ENCODE results near the gene KRCC1.

The KRCC1 gene

GRCh38 chr2:88042476-88042875 lies 13.1 kb downstream of the KRCC1 start:
- TF ChIP-seq POLR2AphosphoS5 (IDR thresholded peaks at IDR 0.05; ENCODE audit: low read depth, low read length) (no peak), FOXP2 (optimal IDR thresholded peaks at IDR 0.05; ENCODE audit: borderline replicate concordance, extremely low read depth, extremely low read length, insufficient read depth) (no peak), REST (IDR thresholded peaks at IDR 0.05; ENCODE audit: insufficient read depth in 1 of 2, low read depth in 2 of 2, low read length in 2 of 2) (no peak), TAF1 (IDR thresholded peaks at IDR 0.05; ENCODE audit: borderline replicate concordance, insufficient read depth, low read length) (no peak), SIN3A (IDR thresholded peaks at IDR 0.05; ENCODE audit: borderline replicate concordance, insufficient read depth, low read length) (no peak)

GRCh38 chr2:88038263-88039105 lies 17.1 kb downstream of the KRCC1 start:
- TF ChIP-seq SIN3A (IDR thresholded peaks at IDR 0.05; ENCODE audit: borderline replicate concordance, insufficient read depth, low read length) (no peak), FOXP2 (optimal IDR thresholded peaks at IDR 0.05; ENCODE audit: borderline replicate concordance, extremely low read depth, extremely low read length, insufficient read depth) (no peak), TAF1 (IDR thresholded peaks at IDR 0.05; ENCODE audit: borderline replicate concordance, insufficient read depth, low read length) (no peak)

GRCh38 chr2:88036606-88037005 lies 19.0 kb downstream of the KRCC1 start:
- TF ChIP-seq REST (IDR thresholded peaks at IDR 0.05; ENCODE audit: insufficient read depth in 1 of 2, low read depth in 2 of 2, low read length in 2 of 2) = no peak
- no peak for TF ChIP-seq SIN3A (IDR thresholded peaks at IDR 0.05; ENCODE audit: borderline replicate concordance, insufficient read depth, low read length)
- no peak for TF ChIP-seq TAF1 (IDR thresholded peaks at IDR 0.05; ENCODE audit: borderline replicate concordance, insufficient read depth, low read length)
- TF ChIP-seq POLR2AphosphoS5 (IDR thresholded peaks at IDR 0.05; ENCODE audit: low read depth, low read length) = no peak
- TF ChIP-seq FOXP2 (optimal IDR thresholded peaks at IDR 0.05; ENCODE audit: borderline replicate concordance, extremely low read depth, extremely low read length, insufficient read depth) = no peak

DNA sequence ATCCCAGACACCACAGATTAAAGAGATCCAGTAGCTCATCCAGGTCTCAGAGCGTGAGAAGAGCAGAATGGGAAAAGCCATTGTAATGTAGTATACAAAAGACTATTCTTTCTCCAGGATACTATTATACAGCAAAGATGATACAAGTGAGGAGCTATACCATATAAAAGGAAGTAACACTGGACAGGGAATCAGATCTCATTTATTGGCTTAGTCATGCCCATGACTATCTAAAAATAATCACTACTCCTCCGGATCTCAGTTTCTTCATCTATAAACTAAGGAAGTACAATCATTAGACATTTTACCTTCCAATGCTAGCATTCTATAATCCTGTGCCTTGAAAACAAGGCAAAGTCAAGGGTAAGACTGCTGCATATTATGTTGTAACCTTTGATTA lies 19.4 kb downstream of the KRCC1 start:
- no peak for TF ChIP-seq REST (IDR thresholded peaks at IDR 0.05; ENCODE audit: insufficient read depth in 1 of 2, low read depth in 2 of 2, low read length in 2 of 2)
- no peak for TF ChIP-seq POLR2AphosphoS5 (IDR thresholded peaks at IDR 0.05; ENCODE audit: low read depth, low read length)
- no peak for TF ChIP-seq TAF1 (IDR thresholded peaks at IDR 0.05; ENCODE audit: borderline replicate concordance, insufficient read depth, low read length)
- TF ChIP-seq SIN3A (IDR thresholded peaks at IDR 0.05; ENCODE audit: borderline replicate concordance, insufficient read depth, low read length) = no peak
- no peak for TF ChIP-seq FOXP2 (optimal IDR thresholded peaks at IDR 0.05; ENCODE audit: borderline replicate concordance, extremely low read depth, extremely low read length, insufficient read depth)

DNA sequence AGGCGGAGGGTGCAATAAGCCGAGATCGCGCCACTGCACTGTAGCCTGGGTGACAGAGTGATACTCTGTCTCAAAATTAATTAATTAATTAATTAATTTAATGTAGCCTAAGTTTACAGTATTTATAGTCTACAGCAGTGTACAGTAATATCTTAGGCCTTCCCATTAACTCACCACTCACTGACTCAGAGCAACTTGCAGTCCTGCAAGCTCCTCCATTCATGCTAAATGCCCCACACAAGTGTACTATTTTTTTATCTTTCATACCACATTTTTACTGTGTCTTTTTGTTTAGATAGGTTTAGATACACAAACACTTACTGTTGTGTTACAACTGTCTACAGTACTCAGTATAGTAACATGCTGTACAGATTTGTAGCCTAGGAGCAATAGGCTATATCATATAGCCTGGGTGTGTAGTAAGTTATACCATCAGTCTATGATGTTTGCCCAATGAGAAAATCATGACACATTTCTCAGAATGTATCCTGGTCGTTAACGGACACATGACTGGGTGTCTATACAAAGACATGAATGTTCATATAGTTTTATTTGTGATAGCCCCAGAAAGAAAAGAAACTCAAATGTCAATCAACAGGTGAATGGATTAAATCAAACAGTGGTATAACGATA lies 23.4 kb downstream of the KRCC1 start:
- TF ChIP-seq SIN3A (IDR thresholded peaks at IDR 0.05; ENCODE audit: borderline replicate concordance, insufficient read depth, low read length) (no peak), TAF1 (IDR thresholded peaks at IDR 0.05; ENCODE audit: borderline replicate concordance, insufficient read depth, low read length) (no peak), FOXP2 (optimal IDR thresholded peaks at IDR 0.05; ENCODE audit: borderline replicate concordance, extremely low read depth, extremely low read length, insufficient read depth) (no peak), REST (IDR thresholded peaks at IDR 0.05; ENCODE audit: insufficient read depth in 1 of 2, low read depth in 2 of 2, low read length in 2 of 2) (no peak), POLR2AphosphoS5 (IDR thresholded peaks at IDR 0.05; ENCODE audit: low read depth, low read length) (no peak)
